CD4-positive, alpha-beta T cell treated with Interleukin-12 subunit alpha and Interleukin-12 subunit beta, for 1 hour (primary cell): Measurements from ENCODE around the gene ANKZF1.
A peak's percentile ranks its signal among the peaks of the same experiment; 100 is the strongest.

Experiments used
- DNase-seq: peaks from one replicate; pipeline ENCODE4 v3.0.0-alpha.2; 2020

Gene ANKZF1

DNA sequence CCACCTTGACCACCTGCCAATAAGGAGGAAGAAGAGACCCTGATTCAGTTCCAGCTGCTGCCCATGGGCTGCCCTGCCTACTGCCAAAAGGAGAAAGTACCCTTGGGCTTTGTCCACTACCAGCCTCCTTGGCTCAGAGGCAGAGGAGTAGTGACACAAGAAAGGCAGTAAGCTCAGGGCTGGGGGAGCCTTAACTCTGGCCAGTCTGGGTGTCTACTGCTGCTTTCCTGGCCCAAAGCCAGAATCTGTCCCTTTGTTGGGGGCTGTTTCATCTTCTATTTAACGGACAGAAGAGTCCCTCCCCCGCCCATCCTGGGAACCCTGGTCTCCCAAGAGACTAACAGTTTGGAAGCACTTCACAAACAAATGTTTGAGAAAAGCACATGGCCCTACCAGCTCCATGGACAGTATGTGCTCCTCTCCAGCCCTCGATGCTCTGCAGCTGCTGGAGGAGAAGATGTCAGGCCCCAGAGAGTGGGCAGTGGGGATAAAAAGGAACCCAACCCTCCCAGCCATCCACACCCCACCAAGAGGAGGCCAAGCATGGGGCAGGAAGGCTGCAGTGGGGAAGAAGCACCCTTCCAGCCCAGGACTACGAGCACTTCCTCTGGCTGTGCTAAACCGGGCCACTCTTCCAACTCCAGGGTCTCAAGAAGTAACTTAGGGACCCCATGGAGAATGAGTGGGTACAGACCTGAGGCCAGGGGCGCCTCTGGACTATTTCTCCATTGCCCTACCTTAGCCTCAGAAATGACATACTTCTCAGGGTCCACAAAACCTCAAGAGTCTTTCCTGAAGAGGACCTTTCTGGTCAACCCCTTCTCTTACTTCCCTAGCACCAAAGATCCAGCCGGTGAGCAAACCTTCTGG, 1.3 kb upstream of the ANKZF1 start:
- no peak for DNase-seq

- DNase-seq = no peak
These were observed 698 bp upstream of the ANKZF1 start for GRCh38 chr2:219228911-219229304.

GRCh38 chr2:219230059-219230540, 494 bp downstream of the ANKZF1 start:
- peak; percentile 39 for DNase-seq

DNA sequence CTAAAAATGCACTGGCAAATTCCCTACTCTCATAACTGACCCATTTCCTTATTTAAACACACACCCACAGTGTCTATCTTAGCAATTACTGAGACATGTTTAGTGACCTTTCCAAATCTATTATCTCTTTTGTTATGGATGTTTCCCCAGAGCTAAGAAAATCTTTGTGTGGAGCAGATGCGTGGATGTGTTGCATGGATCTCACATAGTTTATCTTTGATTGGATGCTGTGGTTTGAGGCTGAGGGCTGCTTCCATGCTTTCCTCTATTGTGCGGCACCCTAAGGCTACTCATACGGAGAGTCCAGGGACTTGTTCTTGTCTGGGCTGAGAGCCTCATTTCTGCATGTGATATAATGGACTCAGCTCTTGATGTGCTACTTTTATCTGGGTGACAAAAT, 4.7 kb downstream of the ANKZF1 start:
- no peak for DNase-seq

DNA sequence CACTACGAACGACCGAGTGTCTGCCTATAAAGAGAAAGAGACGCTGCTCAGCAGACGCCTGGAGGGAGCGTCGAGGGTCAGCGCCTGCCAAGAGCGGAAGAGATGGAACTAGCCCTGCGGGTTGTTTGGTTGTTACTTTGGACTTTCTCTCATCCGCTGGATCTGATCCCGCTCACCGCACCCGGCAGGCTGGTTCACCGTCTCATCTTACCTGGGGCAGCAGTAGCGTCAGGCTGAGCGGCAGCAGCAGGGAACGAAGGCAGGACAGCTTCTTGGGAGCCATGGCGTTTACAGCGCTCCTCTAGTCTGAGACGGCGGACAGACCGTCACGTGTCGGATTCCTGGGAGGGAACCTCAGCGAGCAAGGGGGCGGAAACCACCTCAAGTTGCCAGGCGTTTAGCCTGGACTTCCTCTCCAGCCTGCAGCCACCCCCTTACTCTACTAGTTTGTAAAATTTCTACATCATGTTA, 13.7 kb downstream of the ANKZF1 start:
- no peak for DNase-seq

DNA sequence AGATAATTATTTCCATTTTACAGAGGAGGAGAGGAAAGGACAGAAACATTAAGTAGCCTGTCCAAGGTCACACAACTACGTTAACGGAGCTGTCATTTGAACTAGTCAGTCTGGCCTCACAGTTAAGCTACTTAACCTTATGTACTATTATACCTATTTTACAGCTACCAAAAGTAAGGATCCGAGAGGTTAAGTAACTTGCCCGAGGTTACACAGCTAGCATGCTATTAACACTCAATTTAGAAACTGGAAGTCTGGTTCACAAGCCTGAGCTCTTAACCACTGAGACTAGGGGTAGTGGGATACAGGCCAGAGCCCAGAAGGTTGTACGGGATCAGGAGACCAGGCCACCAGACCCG, 15.2 kb downstream of the ANKZF1 start:
- DNase-seq = no peak

DNA sequence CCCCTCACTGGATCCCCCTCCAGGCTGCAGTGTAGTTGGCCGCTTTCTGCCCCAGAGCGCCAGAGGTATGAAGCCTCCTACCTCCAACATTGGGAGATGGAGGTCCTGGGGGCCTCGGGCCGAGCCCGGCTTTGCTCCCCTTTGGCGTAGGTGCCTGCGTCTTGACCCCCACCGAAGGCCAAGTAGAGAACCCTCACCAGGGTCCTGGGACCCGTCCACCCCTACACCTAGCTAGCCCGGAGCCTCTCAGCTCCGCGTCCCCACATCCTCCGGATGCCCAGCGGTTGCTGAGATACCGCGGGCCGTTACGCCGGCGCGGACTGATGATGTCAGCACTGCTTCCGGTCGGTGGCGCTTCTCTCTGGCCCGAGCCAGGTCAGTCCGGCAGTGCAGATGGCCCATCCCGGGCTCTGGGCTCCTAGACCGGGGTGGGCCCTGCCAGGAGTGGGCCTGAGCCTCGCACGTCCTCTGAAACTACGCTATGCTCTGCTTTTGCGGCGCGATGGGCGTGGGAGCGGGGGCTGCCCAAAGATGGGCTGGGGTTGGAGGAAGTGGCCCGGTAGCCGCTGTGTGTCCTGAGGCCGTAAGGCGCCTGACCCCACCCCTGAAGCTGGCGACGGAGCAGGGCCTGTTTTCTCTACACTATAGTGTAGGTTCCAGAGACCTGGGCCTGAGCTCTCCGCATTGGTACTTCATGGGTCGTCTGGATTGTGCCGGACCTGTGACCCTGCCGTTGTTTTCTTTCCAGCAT, 15.7 kb downstream of the ANKZF1 start, which contains the start of the genes GLB1L and STK16:
Gene GLB1L, minus strand, starts transcription at position 297 of the 751 bp plus-strand sequence. CDS start 1,871 bp downstream, outside the sequence.
Gene STK16, plus strand, starts transcription at position 332 of the 751 bp plus-strand sequence. CDS start 521 bp downstream, outside the sequence.
- peak; percentile 89 for DNase-seq

DNA sequence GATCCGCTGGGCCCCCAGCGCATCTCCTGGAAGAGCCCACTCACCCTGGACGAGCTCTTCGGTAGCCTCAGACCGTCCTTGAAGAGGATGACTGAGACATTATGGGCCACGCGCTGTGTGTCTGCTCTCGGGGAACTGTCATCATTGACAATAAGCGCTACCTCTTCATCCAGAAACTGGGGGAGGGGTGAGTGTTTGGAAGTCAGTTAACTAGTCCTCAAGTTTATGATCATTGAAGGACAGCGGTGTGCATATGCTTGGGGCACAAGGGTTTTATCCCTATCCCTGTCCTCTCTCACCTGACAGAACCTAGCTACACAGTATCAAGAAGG, 16.3 kb downstream of the ANKZF1 start:
- no peak for DNase-seq

GRCh38 chr2:219246559-219246958, 17.0 kb downstream of the ANKZF1 start:
- DNase-seq = no peak

GRCh38 chr2:219247678-219248642, 18.4 kb downstream of the ANKZF1 start:
- peak; percentile 82 for DNase-seq

DNA sequence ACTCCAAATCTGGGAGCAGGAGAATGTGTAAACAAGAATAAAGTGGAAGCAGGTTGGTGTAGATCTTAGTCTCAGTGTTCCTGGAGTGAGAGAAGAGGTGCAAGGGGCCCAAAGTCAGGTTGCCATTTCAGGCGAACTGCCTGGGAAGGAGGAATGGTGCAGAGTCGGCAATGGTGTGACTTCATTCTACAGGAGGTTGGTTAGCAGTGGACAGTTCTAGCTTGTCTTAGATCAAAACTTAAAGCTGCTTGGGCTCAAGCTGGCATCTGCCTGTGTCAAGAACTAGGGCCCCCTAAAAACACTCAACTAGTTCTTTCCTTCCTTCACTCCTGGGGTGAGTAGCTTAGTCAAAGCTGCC, 19.2 kb downstream of the ANKZF1 start:
- no peak for DNase-seq

- peak; percentile 68 for DNase-seq
These were observed 19.8 kb downstream of the ANKZF1 start for GRCh38 chr2:219249203-219249980.

GRCh38 chr2:219250049-219250781, 20.6 kb downstream of the ANKZF1 start:
- no peak for DNase-seq

DNA sequence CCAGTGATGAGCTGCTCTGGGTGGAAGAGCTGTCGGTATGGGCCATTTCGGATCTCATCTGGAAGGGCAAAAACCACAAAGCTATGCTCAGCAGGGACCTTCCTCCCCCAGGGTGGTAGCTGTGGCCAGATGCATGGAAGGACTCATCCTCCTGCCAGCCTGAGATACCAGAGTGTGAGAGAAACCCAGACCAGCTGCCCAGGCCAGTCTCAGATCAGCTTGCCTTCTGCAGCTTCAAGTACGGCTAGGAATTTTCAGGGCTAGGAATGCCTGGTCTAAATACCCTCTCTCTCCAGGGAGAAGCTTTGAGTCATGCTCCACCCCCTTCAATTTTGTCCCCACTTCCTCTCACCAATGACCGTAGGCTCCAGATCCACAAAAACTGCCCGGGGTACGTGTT, 22.1 kb downstream of the ANKZF1 start:
- DNase-seq = no peak

- peak; percentile 28 for DNase-seq
These were observed 22.5 kb downstream of the ANKZF1 start for GRCh38 chr2:219252084-219252483.

DNA sequence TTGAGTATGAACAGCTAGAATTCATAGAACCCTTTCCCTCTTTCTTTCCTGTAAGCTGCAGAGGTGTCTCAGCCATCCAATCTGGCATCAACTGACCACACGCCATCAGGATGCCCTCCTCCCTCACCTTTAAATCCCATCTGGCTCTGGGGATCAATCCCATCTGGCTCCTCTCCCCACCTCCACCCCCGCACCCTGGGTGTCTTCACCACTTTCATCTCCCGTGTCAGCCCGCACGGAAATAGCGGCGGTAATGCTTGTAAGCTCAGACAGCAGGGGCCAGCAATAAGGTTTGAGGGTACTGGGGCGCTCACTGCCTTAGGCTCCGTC, 22.9 kb downstream of the ANKZF1 start:
- DNase-seq = no peak

- DNase-seq = peak; percentile 52
These were observed 23.5 kb downstream of the ANKZF1 start, which contains the start of gene TUBA4B for GRCh38 chr2:219252900-219253752. TUBA4B (plus strand) TSS chr2:219253243; CDS start chr2:219253408, 165 bp downstream.

DNA sequence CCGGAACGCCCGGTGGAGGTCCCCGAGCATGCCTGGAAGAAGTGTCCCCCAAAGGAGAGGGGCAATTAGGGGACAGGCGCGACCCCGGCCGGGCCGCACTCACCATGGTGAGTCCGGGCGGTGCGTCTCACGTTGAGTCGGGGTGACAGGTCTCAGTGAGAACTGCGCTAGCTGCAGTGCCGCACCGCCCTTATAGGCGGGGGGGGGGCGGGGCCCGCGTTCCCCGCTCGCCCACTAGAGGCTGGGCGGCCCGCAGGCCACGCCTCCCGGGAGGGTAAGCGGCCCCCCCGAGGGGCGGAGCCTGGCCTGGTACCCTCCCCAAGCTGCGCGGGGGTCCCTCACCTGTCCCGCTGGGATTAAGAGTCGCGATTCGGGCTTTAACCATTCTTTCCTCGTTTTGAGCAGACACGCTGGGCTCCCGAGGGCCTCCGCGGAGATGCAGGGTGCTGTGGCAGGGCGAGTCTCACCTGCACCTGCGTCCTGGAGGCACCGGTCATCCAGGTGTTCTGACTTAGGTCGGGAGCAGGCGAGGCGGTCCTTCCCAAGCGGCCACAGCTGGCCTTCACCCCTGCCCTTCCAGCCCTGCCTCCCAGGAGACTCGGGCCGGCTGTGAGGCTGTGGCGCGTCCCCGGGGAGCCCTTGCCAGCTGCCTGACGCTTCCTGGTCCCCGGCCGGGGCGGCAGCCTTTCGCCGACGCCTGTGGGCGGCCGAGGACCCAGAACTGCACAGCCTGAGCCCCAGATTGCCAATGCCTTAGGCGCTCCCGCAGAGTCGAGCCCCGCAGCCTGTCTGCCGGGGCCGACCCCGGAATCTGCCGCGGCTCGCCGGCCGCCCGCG, 24.4 kb downstream of the ANKZF1 start, which contains the start of gene TUBA4A:
Gene TUBA4A, minus strand, starts transcription at position 166 of the 837 bp plus-strand sequence. Its CDS starts 60 bp downstream, at position 106.
- DNase-seq = peak; percentile 93
